C4-2B (cell line): ENCODE results near the gene EFNA2.

Experiments used
- H3K27ac ChIP-seq: fragments of 450-650 bp; 2 replicates; pipeline ENCODE4 v1.5.1; 2017
- CTCF ChIP-seq: fragments of 450-650 bp; conservative IDR thresholded peaks from 2 replicates; pipeline ENCODE4 v1.5.1; 2017; ENCODE audit warnings: mild to moderate bottlenecking
- ZFX ChIP-seq: fragments of 450-650 bp; IDR thresholded peaks from 2 replicates; pipeline ENCODE4 v1.6.1; 2017

Gene EFNA2

DNA sequence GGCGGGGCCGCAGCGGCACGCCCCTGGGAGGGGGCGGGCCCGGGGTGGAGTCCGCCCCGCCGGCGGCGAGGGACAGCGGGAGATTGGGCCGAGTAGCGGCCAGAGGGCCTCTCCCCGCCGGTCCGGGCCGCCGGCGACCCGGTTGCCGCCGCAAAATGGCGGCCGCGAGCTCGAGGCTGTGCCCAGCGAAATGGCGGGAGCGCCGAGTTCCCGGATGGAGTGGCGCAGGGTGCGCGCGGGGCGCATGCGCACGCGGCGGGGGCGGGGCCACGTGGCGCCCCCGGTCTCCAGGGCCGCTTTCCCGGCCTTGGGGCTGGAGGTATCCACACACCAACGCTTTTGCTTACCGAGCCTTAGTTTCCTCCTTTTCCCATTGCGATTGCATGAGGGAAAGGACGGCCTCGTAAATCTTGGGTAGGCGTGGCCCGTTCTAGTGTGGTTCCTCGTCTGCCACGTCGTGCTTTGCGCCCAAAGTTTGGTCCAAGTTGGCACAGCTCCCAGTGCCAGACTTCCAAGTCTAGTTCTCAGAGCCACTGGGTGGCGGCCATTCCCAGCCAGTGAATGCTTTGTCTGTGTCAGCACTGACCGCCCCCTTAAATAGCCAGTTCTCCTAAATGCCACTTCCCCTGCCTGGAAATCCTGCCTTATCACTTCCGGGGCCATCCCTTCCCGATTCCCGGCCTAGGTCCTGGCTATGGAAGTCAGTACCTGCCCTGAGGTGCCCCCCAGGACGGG is 16.0 kb upstream of the EFNA2 start:
- TF ChIP-seq ZFX: peak; percentile 77
- no peak; the same call in 1 of the 2 replicates for TF ChIP-seq CTCF
- peak overlapping the region; percentile 94 for H3K27ac ChIP-seq

DNA sequence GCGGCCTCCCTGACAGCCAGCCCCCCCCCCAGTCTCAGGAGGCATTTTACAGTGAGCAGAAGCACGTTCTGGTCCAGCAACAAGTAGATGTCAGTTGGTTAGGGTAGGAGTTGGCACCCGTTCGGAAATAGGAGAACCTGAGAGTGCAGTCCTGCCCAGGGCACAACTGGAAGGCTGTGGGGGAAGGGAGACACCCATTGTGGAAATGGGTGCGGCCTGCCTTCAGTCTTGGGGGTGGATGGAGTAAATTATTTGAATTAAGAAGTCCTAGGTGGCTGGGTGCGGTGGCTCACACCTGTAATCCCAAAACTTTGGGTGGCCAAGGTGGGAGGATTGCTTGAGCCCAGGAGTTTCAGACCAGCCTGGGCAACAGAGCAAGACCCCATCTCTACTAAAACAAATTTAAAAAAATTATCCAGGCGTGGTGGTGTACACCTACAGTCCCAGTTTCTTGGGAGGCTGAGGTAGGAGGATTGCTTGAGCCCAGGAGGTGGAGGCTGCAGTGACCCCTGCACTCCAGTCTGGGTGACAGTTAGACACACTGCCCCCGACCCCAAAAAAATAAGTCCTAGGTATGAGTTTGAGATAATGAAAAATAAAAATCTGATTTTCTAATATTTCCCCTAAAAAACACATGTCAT is 15.3 kb upstream of the EFNA2 start:
- TF ChIP-seq CTCF: no peak
- no peak for TF ChIP-seq ZFX
- H3K27ac ChIP-seq: peak overlapping the region; percentile 94

DNA sequence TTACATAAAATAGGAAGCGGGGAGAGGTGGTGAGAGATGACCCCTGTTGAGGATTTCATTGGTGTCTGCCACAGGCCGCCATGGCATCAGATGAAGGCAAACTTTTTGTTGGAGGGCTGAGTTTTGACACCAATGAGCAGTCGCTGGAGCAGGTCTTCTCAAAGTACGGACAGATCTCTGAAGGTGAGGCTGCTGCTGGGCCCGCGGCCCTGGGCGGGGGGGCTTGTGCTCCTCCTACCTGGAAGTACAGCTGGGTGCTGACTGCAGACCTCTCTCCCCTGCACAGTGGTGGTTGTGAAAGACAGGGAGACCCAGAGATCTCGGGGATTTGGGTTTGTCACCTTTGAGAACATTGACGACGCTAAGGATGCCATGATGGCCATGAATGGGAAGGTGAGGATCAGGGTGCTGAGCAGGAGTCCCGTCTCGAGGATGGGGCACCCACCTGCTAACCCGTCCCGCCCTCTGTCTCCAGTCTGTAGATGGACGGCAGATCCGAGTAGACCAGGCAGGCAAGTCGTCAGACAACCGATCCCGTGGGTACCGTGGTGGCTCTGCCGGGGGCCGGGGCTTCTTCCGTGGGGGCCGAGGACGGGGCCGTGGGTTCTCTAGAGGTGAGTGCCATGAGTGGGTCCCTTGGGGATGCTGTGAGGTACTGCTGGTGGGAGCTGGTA is 14.7 kb upstream of the EFNA2 start:
- H3K27ac ChIP-seq: peak overlapping the region; percentile 94
- TF ChIP-seq CTCF (no peak), ZFX (no peak)

DNA sequence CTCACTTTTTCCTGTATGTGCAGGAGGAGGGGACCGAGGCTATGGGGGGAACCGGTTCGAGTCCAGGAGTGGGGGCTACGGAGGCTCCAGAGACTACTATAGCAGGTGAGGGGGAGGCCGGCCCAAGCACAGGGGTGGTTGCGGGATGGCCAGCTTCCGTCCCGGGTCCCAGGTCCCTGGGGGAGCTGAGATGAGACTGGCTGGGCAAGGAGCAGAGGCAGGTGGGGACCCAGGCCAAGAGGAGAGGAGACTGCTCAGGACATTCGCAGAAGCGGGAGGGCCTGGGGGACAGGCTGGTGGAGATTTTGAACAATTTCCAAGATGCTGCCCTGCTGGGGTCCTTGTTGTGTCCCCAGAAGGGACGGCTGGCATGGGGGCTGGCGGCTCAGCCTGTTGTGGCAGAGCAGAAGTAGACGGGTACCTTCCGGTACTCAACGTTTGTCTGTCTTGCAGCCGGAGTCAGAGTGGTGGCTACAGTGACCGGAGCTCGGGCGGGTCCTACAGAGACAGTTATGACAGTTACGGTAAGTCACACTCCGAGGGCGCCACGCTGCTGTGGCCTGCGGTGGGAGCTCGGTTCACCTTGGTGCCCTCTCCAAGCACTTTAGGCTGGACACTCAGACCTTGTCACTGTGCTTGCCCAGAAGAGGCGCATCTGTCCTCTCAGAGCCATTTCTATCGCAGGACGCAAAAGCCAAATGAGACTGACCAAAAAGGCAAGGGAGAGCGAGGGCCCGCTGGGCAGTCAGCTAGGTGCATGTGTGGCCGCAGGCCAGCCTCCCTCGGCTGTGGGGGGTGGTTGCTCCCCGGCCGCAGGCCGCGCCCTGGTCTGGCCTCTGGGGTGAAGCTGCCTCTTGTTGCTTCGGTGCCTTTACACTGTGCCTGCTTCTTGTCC is 13.9 kb upstream of the EFNA2 start:
- TF ChIP-seq ZFX: no peak
- H3K27ac ChIP-seq: peak overlapping the region; percentile 94

- TF ChIP-seq ZFX: no peak
- TF ChIP-seq CTCF: no peak
- H3K27ac ChIP-seq: peak overlapping the region; percentile 94
Observed at GRCh38 chr19:1272423-1273262, 13.0 kb upstream of the EFNA2 start.

- no peak for TF ChIP-seq CTCF
- no peak for TF ChIP-seq ZFX
- H3K27ac ChIP-seq: peak overlapping the region; percentile 94
Observed at GRCh38 chr19:1273263-1274041, 12.2 kb upstream of the EFNA2 start.
